ENCODE data around the gene MDFIC2.
"Not testable (repeated sequence)": the region's sequence is repeated elsewhere in the genome, so short reads cannot be mapped to it uniquely, and the experiment has no call there.

Gene MDFIC2

GRCh38 chr3:70250492-70250891, 61.9 kb downstream of the MDFIC2 start:
- DNase-seq: no peak

DNA sequence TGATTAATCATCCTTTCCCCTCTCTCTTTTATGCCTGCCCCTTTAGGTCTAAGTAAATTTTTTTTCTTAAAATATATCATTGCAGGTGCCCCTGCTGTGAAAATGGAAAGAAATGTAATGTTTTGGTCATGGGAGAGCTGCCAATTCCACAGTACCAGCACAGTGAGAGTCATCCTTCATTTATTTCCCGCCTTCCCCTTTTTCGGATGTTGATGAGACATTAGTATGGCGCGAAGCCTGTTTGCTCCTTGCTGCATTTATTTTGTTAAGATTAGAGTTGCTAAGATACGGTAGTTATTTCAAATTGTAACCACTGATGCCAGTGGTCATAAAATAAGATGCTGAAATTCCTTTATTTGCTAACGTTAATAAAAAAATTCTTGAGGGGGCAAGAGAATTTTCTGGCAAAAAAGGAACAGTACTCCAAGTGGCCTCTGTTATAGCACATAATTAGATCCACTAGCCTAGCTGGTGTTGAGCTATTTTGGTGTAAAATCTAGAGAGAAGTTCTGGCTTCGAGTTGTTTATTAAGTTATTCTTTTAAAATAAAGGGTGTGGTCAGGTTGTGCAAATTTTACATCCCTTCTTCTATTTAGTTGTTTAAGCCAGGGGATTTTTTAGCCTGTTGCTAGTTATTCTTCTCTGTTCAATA, 62.8 kb downstream of the MDFIC2 start:
- DNase-seq: no peak

DNA sequence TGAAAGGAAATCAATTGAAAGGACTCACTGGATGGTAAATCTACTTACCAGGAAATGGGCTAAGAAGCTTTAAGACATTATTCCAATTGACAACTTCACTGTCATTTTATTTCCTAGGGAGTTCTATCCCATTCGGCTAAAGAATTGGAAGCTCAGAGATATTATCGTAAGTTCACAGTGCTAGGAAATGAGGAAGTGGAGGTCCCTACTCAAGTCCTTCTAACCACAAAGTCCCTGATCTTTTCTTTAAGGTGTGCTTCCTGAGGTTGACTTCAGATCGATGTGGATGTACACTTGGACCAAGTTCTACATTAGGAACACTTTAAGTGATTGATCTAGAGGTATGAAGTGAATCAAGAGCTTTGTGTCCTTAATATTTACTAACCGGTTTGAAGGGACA, 63.6 kb downstream of the MDFIC2 start:
- no peak for DNase-seq

- no peak for DNase-seq
Measured at GRCh38 chr3:70247955-70248354, 64.5 kb downstream of the MDFIC2 start.

- DNase-seq: no peak
Measured at GRCh38 chr3:70245746-70246525, 66.5 kb downstream of the MDFIC2 start.

DNA sequence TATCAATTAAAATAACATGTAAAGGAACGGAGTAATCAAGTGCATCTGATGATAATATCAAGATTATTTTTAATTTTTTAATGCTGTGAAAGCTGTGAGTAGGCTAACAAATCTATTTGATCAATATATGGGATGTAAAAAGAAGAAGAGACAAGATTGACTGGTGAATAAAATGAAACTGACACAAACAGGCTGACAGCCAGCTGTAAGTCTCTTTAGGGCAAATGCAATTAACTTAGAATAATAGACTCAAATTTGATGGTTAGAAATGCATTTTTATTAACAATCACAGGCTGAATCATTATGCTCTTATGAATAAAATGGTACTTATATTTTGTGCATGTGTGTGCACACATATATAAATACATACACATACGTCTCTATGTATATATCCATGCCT, 68.0 kb downstream of the MDFIC2 start:
- DNase-seq: no peak

GRCh38 chr3:70242297-70242882, 70.0 kb downstream of the MDFIC2 start:
- no peak for DNase-seq

DNA sequence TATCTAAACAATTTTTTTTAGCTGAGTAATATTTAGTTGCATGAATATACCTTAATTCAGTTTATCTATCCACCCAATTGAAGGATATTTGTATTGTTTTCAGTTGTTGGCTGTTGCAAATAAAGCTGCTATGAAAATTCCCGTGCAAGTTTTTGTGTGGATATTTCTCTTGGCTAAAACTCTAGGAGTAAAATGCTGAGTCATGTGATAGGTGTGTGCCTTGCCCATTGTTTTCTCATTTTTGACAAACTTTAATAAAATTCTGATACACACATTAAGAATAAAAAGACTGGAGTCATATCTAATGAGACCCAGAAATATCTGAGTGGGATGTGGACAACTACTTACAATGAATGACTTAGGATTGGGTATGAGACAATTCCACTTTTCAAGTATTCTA, 78.6 kb downstream of the MDFIC2 start:
- DNase-seq: no peak

- no peak for DNase-seq
Measured at GRCh38 chr3:70233112-70233511, 79.3 kb downstream of the MDFIC2 start.

DNA sequence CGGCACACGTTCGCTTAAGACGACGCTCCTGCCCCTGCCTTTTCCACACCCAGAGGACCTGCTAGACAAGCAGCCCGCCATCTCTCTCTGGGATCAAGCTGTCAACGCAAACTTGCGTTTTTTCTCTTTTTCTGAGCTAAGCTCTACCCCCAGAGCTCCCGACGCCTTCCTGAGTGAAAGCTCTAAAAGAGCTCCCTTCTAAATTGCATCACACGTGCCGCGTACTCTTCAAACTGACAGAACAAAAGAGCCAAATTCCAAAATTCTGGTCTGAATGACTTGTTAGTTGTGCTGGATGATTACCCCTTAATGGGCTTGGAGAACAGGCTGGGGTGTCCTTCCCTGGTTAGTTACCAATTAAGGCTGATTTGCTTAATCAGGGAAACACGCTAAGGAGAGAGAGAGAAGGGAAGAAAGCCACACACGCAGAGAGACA, 81.2 kb downstream of the MDFIC2 start:
- DNase-seq: no peak

DNA sequence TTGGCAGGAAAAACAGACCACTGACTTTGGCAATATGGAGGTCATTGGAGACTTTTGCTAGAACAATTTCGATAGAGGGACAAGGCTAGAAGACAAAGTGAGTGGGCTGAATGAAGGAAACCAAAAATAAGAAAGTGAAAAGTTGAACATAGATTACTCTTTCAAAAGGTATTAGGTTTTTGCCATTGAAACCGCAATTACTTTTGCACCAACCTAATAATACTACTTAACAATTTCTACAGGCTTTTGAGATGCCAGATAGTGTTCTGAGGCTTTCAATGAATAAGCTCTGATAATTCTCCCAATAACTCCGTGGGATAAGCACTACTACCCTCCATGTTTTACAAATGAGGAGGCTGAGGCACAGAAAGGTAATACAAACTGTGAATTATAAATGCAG, 85.0 kb downstream of the MDFIC2 start:
- no peak for DNase-seq

GRCh38 chr3:70225146-70225545, 87.3 kb downstream of the MDFIC2 start:
- no peak for DNase-seq

DNA sequence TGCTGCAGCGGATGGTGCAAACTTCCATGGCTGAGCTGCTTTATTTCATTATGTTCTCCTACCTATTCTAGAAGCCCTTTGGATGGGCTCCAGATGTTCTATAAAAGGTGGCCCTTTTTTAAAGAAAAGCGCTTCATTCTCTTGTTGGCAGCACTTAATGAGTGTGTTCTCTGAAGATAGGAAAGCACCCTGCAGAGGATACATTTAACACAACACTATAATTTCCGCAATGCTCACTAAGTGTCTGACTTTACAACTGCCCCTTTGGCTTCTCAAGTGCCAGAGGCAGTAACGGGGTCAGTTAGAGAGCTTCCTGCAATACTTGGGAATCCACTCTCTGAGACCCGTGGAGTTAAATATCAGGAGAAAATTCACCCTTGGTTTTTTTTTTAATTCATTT, 88.1 kb downstream of the MDFIC2 start:
- DNase-seq: no peak

- DNase-seq: no peak
Measured at GRCh38 chr3:70218471-70218870, 94.0 kb downstream of the MDFIC2 start.

DNA sequence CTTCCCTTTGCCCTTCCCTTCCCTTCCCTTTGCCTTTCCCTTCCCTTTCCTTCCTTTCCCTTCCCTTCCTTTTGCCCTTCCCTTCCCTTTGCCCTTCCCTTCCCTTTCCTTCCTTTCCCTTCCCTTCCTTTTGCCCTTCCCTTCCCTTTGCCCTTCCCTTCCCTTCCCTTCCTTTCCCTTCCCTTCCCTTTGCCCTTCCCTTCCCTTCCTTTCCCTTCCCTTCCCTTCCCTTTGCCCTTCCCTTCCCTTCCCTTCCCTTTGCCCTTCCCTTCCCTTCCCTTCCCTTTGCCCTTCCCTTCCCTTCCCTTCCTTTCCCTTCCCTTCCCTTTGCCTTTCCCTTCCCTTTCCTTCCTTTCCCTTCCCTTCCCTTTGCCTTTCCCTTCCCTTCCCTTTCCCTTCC, 101.2 kb downstream of the MDFIC2 start:
- not testable (repeated sequence) for DNase-seq

DNA sequence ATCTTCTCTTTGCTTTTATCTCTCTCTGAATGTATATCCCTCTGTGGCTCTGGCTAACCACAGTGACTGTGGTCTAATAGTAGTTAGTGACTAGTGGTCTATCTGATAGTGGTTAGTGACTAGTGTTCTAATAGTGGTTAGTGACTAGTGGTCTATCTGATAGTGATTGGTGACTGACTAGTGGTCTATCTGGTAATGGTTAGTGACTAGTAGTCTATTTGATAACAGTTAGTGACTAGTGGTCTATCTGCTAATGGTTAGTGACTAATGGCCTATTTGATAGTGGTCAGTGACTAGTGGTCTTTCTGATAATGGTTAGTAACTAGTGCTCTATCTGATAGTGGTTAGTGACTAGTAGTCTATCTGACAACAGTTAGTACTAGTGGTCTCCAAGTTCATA, 110.5 kb downstream of the MDFIC2 start:
- no peak for DNase-seq

DNA sequence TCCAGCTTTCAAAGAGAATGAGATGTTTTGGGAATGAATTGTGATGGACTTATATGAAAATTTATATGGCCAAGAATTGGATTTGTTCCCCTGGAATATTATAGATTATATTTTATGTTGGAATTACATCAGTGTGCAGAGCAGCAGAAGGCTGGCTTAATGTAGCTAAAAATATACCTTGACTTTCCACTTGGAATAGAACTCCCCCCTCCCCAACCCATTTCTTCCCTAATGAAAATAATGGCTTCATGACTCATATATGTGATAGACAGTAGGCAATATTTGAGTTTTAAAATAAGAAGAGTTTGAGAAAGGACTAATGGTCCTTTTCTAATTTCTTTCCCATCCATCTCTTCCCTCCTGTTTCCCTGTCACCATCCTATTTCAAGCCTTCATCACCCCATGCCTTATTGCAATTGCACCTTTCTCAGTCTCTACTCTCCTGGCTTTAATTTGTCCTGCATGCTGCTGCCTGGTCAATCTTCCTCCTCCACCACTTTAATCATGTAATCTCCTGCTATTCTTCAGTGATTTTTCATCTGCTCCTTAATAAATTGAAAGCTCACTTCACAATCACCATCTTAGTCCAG, 122.5 kb downstream of the MDFIC2 start:
- DNase-seq: no peak

DNA sequence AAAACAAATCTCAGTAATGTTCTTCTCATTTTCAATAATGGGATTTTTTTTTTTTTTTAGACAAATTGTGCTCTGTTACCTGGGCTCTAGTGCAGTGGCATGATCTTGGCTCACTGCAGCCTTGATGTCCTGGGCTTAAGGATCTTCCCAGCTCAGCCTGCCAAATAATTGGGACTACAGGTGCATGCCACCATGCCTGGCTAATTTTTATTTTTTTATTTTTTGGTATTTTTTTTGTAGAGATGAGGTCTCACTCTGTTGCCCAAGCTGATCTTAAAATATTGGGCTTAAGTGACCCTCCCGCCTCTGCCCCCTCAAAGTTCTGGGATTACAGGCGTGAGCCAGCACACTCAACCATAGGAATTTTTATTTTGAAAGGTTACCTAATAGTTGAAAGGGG, 126.2 kb downstream of the MDFIC2 start:
- DNase-seq: no peak

DNA sequence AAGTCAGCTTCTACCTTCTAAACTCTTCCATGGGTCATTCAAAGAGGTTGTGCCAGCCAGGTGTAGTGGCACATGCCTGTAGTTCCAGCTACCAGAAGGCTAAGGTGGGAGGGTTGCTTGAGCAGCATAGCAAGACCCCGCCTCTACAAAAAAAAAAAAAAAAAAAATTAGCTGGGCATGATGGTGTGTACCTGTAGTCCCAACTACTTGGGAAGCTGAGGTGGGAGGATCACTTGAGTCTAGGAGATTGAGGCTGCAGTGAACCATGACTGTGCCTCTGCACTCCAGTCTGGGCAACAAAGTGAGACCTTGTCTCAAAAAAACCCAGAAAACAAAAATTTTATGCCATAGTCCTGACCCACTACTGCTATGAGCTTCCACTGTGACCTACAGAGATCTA, 126.8 kb downstream of the MDFIC2 start:
- DNase-seq: no peak

GRCh38 chr3:70183781-70184504, 128.5 kb downstream of the MDFIC2 start:
- DNase-seq: no peak

- no peak for DNase-seq
Measured at GRCh38 chr3:70182166-70182565, 130.3 kb downstream of the MDFIC2 start.

- DNase-seq: no peak
Measured at GRCh38 chr3:70180664-70181063, 131.8 kb downstream of the MDFIC2 start.

- DNase-seq: no peak
Measured at GRCh38 chr3:70179111-70179510, 133.3 kb downstream of the MDFIC2 start.

Measured in DMS79 (cell line).